Mesenchymal stem cell (in vitro differentiated cells and primary cell): ENCODE results near the gene NINJ2.

Source experiments
- DNase-seq: peaks from one replicate; pipeline ENCODE4 v3.0.0-alpha.2; 2013
- H2AFZ ChIP-seq: one replicate; pipeline ENCODE4 v1.6.1; 2013; ENCODE audit warnings: low read depth, mild to moderate bottlenecking, control low read depth, inconsistent platforms, low read length, moderate library complexity
- H2AK5ac ChIP-seq: 2 replicates; pipeline ENCODE4 v1.6.1; 2013; ENCODE audit warnings: low read length, moderate library complexity, mild to moderate bottlenecking, inconsistent platforms; ENCODE audit not compliant: severe bottlenecking
- H2BK120ac ChIP-seq: one replicate; pipeline ENCODE4 v1.6.1; 2013; ENCODE audit warnings: low read depth, mild to moderate bottlenecking, inconsistent platforms, low read length, moderate library complexity
- H2BK12ac ChIP-seq, 2 experiments: one replicate each; pipeline ENCODE4 v1.6.1; 2013; ENCODE audit warnings: inconsistent platforms in 2 of 2, low read length in 2 of 2, mild to moderate bottlenecking in 2 of 2, moderate library complexity in 2 of 2, control low read depth in 1 of 2
- H2BK15ac ChIP-seq: one replicate; pipeline ENCODE4 v1.6.1; 2013; ENCODE audit warnings: mild to moderate bottlenecking, low read depth, inconsistent platforms; ENCODE audit not compliant: poor library complexity, severe bottlenecking
- H2BK5ac ChIP-seq: 2 replicates; pipeline ENCODE4 v1.6.1; 2013; ENCODE audit warnings: low read depth, mild to moderate bottlenecking, low read length, control low read depth, inconsistent platforms; ENCODE audit not compliant: poor library complexity, severe bottlenecking
- H3K14ac ChIP-seq, 2 experiments: one replicate each; pipeline ENCODE4 v1.6.1; 2013; ENCODE audit warnings: inconsistent platforms in 2 of 2, low read length in 2 of 2, control low read depth in 1 of 2, mild to moderate bottlenecking in 1 of 2, moderate library complexity in 1 of 2
- H3K18ac ChIP-seq, 2 experiments: one replicate each; pipeline ENCODE4 v1.6.1; 2013; ENCODE audit warnings: inconsistent platforms in 2 of 2, low read length in 2 of 2, control low read depth in 1 of 2, low read depth in 1 of 2, mild to moderate bottlenecking in 1 of 2
- H3K23ac ChIP-seq, 2 experiments: one replicate each; pipeline ENCODE4 v1.6.1; 2013; ENCODE audit warnings: inconsistent platforms in 2 of 2, low read length in 2 of 2, mild to moderate bottlenecking in 2 of 2, moderate library complexity in 2 of 2, control low read depth in 1 of 2
- H3K27ac ChIP-seq: 2 replicates; pipeline ENCODE4 v1.5.1; 2013; ENCODE audit warnings: mild to moderate bottlenecking, moderate library complexity, low read length, control low read depth, inconsistent platforms; ENCODE audit not compliant: poor library complexity, severe bottlenecking
- H3K27me3 ChIP-seq, 2 experiments: 2 replicates each; pipeline versions ENCODE4 v1.6.1 to v1.7.0; 2013; ENCODE audit warnings: low read length in 2 of 2, mild to moderate bottlenecking in 2 of 2, moderate library complexity in 2 of 2, control low read depth in 1 of 2, inconsistent platforms in 1 of 2; ENCODE audit not compliant: control insufficient read depth in 1 of 2, insufficient read depth in 1 of 2
- H3K36me3 ChIP-seq, 2 experiments: 2 replicates each; pipeline versions ENCODE4 v1.6.1 to v1.7.0; 2013; ENCODE audit warnings: low read length in 2 of 2, control low read depth in 1 of 2, inconsistent platforms in 1 of 2, low read depth in 1 of 2, mild to moderate bottlenecking in 1 of 2; ENCODE audit not compliant: insufficient read depth in 2 of 2, control insufficient read depth in 1 of 2
- H3K4ac ChIP-seq, 2 experiments: one replicate each; pipeline ENCODE4 v1.6.1; 2013; ENCODE audit warnings: inconsistent platforms in 2 of 2, low read length in 2 of 2, mild to moderate bottlenecking in 2 of 2, moderate library complexity in 2 of 2, control low read depth in 1 of 2, low read depth in 1 of 2
- H3K4me1 ChIP-seq: 2 replicates; pipeline ENCODE4 v1.6.1; 2013; ENCODE audit warnings: low read depth, low read length, control low read depth; ENCODE audit not compliant: control insufficient read depth, insufficient read depth
- H3K4me2 ChIP-seq: 2 replicates; pipeline ENCODE4 v1.6.1; 2013; ENCODE audit warnings: low read length, mild to moderate bottlenecking, inconsistent platforms; ENCODE audit not compliant: poor library complexity, severe bottlenecking
- H3K4me3 ChIP-seq, 2 experiments: 2 replicates each; pipeline versions ENCODE4 v1.5.1 to v1.7.0; 2013; ENCODE audit warnings: low read length in 2 of 2, mild to moderate bottlenecking in 2 of 2, control low read depth in 1 of 2, low read depth in 1 of 2; ENCODE audit not compliant: insufficient read depth in 1 of 2
- H3K79me1 ChIP-seq: replicated peaks from 2 replicates; pipeline ENCODE4 v1.6.1; 2013; ENCODE audit warnings: mild to moderate bottlenecking, control low read depth, low read length, inconsistent platforms; ENCODE audit not compliant: poor library complexity, severe bottlenecking
- H3K9ac ChIP-seq: 2 replicates; pipeline ENCODE4 v1.7.0; 2013; ENCODE audit warnings: mild to moderate bottlenecking, low read length, moderate library complexity
- H3K9me3 ChIP-seq: 2 replicates; pipeline ENCODE4 v1.7.0; 2013; ENCODE audit warnings: mild to moderate bottlenecking, low read length; ENCODE audit not compliant: control insufficient read depth
- H4K8ac ChIP-seq: one replicate; pipeline ENCODE4 v1.6.1; 2013; ENCODE audit warnings: inconsistent platforms, mild to moderate bottlenecking, low read length, moderate library complexity
- H4K91ac ChIP-seq: one replicate; pipeline ENCODE4 v1.6.1; 2013; ENCODE audit warnings: mild to moderate bottlenecking, low read length, inconsistent platforms
- WGBS: methylation state at CpG from one replicate; pipeline ENCODE4 v1.1.7; 2013; ENCODE audit warnings: mixed read lengths; 5-methylcytosine and 5-hydroxymethylcytosine counted together

Gene NINJ2

GRCh38 chr12:592024-592505, 71.2 kb downstream of the NINJ2 start:
- WGBS: 94% methylated on average over 11 of the region's 11 CpGs
- no peak overlapping the region for H3K23ac ChIP-seq
- H2BK12ac ChIP-seq: no peak overlapping the region
- H3K9me3 ChIP-seq: no peaks in the 10 kb centered on the region
- no peak overlapping the region for H3K18ac ChIP-seq
- H4K91ac ChIP-seq: no peak overlapping the region
- H3K36me3 ChIP-seq: no peaks in the 10 kb centered on the region
- H3K4me3 ChIP-seq: no peak overlapping the region
- H4K8ac ChIP-seq: no peak overlapping the region
- no peak overlapping the region for H2BK120ac ChIP-seq
- H3K4me2 ChIP-seq: no peak overlapping the region
- no peak overlapping the region for H2AK5ac ChIP-seq
- no peak overlapping the region for H3K14ac ChIP-seq
- H3K27me3 ChIP-seq: peaks cover 5 to 6% of the 10 kb centered on the region in 2 experiments
- H3K4me1 ChIP-seq: peaks cover 2% of the 10 kb centered on the region
- H2BK15ac ChIP-seq: no peak overlapping the region
- no peak overlapping the region for H3K4ac ChIP-seq
- DNase-seq: no peak
- no peak overlapping the region for H2BK5ac ChIP-seq
- H3K27ac ChIP-seq: no peak overlapping the region
- no peaks in the 10 kb centered on the region for H3K79me1 ChIP-seq
- no peak overlapping the region for H3K9ac ChIP-seq
- no peak overlapping the region for H2AFZ ChIP-seq

DNA sequence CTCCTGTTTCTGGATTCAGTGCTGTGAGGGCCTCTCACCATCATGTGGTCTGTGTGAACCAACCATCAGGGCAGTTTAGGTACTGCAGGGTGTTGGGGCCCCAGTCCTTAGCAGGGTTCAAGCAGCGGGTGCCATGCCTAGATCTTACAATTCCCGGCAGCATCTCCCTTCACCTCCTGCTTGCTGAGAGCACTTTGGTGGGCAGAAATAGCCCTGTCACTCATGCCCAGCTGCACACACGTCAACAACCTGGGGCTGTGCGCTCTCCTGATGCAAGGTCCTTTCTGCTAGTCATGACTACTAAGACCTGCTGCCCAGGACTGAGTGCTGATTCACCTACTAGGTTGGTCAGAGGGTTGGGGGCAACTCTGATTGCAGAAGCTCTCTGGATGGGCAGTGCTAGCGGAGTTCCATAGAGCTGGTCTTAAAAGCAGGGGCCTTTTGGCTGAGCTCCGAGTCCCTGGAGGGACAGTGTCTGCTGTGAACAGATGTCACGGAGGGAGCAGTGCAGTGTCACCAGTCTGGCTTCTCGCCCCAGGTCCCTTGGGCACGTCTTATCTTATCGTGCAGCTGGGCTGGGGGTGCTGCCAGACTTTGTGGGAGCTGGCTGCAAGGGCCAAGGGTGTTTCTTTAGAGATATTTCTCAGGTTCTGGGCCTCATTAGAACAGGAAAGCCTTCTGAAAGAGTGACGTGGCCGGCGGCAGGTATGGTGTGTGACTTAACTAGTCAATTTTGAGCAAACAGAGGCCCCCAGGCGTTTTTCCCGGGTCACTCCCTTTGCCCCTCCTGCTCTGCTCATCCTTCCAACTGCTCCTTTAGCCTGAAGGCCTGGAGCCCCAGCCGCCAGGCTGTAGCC, 71.8 kb downstream of the NINJ2 start:
- H2BK120ac ChIP-seq: no peak overlapping the region
- 89% methylated on average over 16 of the region's 16 CpGs for WGBS
- no peaks in the 10 kb centered on the region for H3K9me3 ChIP-seq

DNA sequence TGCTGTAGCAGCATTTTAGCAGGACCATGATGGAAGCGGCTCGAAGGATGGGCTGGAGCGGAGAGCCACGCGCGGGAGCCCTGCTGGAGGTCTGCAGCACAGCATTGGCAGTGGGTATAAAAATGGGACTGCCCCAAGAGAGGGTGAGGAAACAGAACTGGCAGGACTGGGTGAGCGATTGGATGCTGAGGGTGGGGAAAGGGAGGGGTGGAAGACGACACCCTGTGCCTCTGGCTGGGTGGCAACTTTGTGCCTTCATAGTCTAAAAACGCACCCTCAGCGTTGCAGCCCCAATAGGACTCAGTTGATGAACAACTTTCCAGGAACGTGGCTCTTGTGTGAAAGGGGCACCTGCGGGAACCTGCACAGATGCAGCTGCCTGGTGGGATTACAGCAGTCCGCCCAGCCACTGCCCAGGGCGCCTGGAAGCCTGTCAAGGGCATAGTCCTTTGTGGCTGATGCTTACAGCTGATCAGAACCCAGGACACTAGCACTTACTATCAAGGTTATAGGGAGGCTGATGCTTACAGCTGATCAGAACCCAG, 73.0 kb downstream of the NINJ2 start:
- Histone ChIP-seq H2AK5ac (no peak overlapping the region), H4K8ac (no peak overlapping the region), H3K9ac (no peak overlapping the region), H2BK12ac (no peak overlapping the region), H2AFZ (no peak overlapping the region), H3K27ac (no peak overlapping the region), H3K23ac (no peak overlapping the region), H2BK5ac (no peak overlapping the region), H3K14ac (no peak overlapping the region), H3K27me3 (peaks cover 5 to 6% of the 10 kb centered on the region in 2 experiments), H3K18ac (no peak overlapping the region), H3K9me3 (no peaks in the 10 kb centered on the region), H3K4me1 (peaks cover 2% of the 10 kb centered on the region), H3K79me1 (no peaks in the 10 kb centered on the region), H2BK15ac (no peak overlapping the region), H3K4ac (no peak overlapping the region), H3K4me3 (no peak overlapping the region), H2BK120ac (no peak overlapping the region), H3K4me2 (no peak overlapping the region), H3K36me3 (no peaks in the 10 kb centered on the region), H4K91ac (no peak overlapping the region)
- 90% methylated on average over 12 of the region's 14 CpGs for WGBS
- DNase-seq: no peak

More for the DNA sequence above, 71.8 kb downstream of the NINJ2 start:
- no peak overlapping the region for H2BK5ac ChIP-seq
- no peak overlapping the region for H3K23ac ChIP-seq
- H3K4me2 ChIP-seq: no peak overlapping the region
- no peak overlapping the region for H4K8ac ChIP-seq
- no peaks in the 10 kb centered on the region for H3K79me1 ChIP-seq
- H3K4ac ChIP-seq: no peak overlapping the region
- H3K9ac ChIP-seq: no peak overlapping the region
- no peak overlapping the region for H3K27ac ChIP-seq
- no peak for DNase-seq
- H3K4me3 ChIP-seq: no peak overlapping the region
- H3K14ac ChIP-seq: no peak overlapping the region
- no peak overlapping the region for H2BK12ac ChIP-seq
- H2AK5ac ChIP-seq: no peak overlapping the region
- H3K4me1 ChIP-seq: peaks cover 2% of the 10 kb centered on the region
- H3K18ac ChIP-seq: no peak overlapping the region
- H4K91ac ChIP-seq: no peak overlapping the region
- H3K36me3 ChIP-seq: no peaks in the 10 kb centered on the region
- H3K27me3 ChIP-seq: peaks cover 5 to 6% of the 10 kb centered on the region in 2 experiments
- H2AFZ ChIP-seq: peak overlapping the region; percentile 24
- H2BK15ac ChIP-seq: no peak overlapping the region

GRCh38 chr12:588646-589045, 74.6 kb downstream of the NINJ2 start:
- H3K4me3 ChIP-seq: no peak overlapping the region
- H2BK5ac ChIP-seq: no peak overlapping the region
- no peak overlapping the region for H3K14ac ChIP-seq
- no peak overlapping the region for H2BK12ac ChIP-seq
- H2BK15ac ChIP-seq: no peak overlapping the region
- no peak overlapping the region for H3K4ac ChIP-seq
- H3K9me3 ChIP-seq: no peaks in the 10 kb centered on the region
- no peak overlapping the region for H3K18ac ChIP-seq
- no peak overlapping the region for H4K8ac ChIP-seq
- H3K4me2 ChIP-seq: no peak overlapping the region
- H3K4me1 ChIP-seq: peaks cover 2% of the 10 kb centered on the region
- 100% methylated on average over 2 of the region's 4 CpGs for WGBS
- no peak overlapping the region for H2AFZ ChIP-seq
- no peak for DNase-seq
- no peak overlapping the region for H2AK5ac ChIP-seq
- H3K27me3 ChIP-seq: peaks cover 5 to 6% of the 10 kb centered on the region in 2 experiments
- H2BK120ac ChIP-seq: no peak overlapping the region
- H3K23ac ChIP-seq: no peak overlapping the region
- no peaks in the 10 kb centered on the region for H3K36me3 ChIP-seq
- no peak overlapping the region for H3K27ac ChIP-seq
- H3K9ac ChIP-seq: no peak overlapping the region
- H4K91ac ChIP-seq: no peak overlapping the region
- H3K79me1 ChIP-seq: no peaks in the 10 kb centered on the region
